Heart right ventricle (tissue), 16 donors: ENCODE measurements around the gene PXDN. TPM values are rescaled to one million over a fixed set of nuclear protein-coding genes. Genes with fewer than 3 reads are reported as not detected.

ENCODE experiments used
- ATAC-seq, 8 donors: fragments of 200-7000 bp; cut with Tn5 transposase; one replicate each; pipeline ENCODE4 v1.9.1; 2020; ENCODE audit warnings: mild to moderate bottlenecking in 8 of 8, moderate library complexity in 8 of 8, moderate number of reproducible peaks in 1 of 8
- DNase-seq, 2 donors: peaks; one replicate each; pipeline ENCODE4 v3.0.0-alpha.2; 2020
- H3K27ac ChIP-seq, 10 donors: fragments of 200-600 bp; sonication (generic) in 2 of 10; one replicate each; pipeline versions ENCODE4 v1.5.0 to v1.8.0; 2020 to 2022; ENCODE audit warnings: mild to moderate bottlenecking in 3 of 10
- H3K27me3 ChIP-seq, 7 donors: fragments of 200-600 bp; one replicate each; pipeline ENCODE4 v1.8.0; 2021 to 2022; ENCODE audit warnings: mild to moderate bottlenecking in 2 of 7
- H3K36me3 ChIP-seq, 9 donors: fragments of 200-600 bp; sonication (generic) in 1 of 9; one replicate each; pipeline versions ENCODE4 v1.5.0 to v1.8.0; 2020 to 2022; ENCODE audit warnings: mild to moderate bottlenecking in 2 of 9
- H3K4me1 ChIP-seq, 9 donors: fragments of 200-600 bp; sonication (generic) in 1 of 9; one replicate each; pipeline versions ENCODE4 v1.5.0 to v1.8.0; 2020 to 2022; ENCODE audit warnings: mild to moderate bottlenecking in 4 of 9
- H3K4me3 ChIP-seq, 10 donors: fragments of 200-600 bp; sonication (generic) in 2 of 10; one replicate each; pipeline versions ENCODE4 v1.5.0 to v1.8.0; 2020 to 2022; ENCODE audit warnings: mild to moderate bottlenecking in 7 of 10, moderate library complexity in 2 of 10
- H3K9me3 ChIP-seq, 11 donors: fragments of 200-600 bp in 10 of 11; sonication (generic) in 2 of 11; one replicate each; pipeline versions ENCODE4 v1.5.0 to v1.8.0; 2013 to 2022; ENCODE audit warnings: mild to moderate bottlenecking in 2 of 11, control low read depth in 1 of 11, moderate library complexity in 1 of 11
- WGBS, 2 donors: extraction: QIAGEN DNeasy Blood & Tissue Kit; methylation state at CpG; one replicate each; pipeline ENCODE4 v1.1.7; 2013; ENCODE audit warnings: inconsistent platforms in 1 of 2; 5-methylcytosine and 5-hydroxymethylcytosine counted together
- intact Hi-C, 10 donors: fragments of 100-400 bp; cut with DNase I; formaldehyde crosslinking; loops; one replicate each; pipeline versions ENCODE4 v1.11.1 to v1.14.2; 2022
- polyA plus RNA-seq, 2 donors: library from polyadenylated mRNA; stranded (reverse); fragments of 200-250 nt; gene quantifications; one replicate each; pipeline ENCODE4 v1.2.3, GENCODE V29; 2013
- total RNA-seq, 10 donors: library from RNA; stranded (reverse); fragmentation: NEBNext Ultra II Directional in 3 of 10; extraction: Animal tissue kit (Norgen Biotek cat#: 25700) in 3 of 10; gene quantifications; one replicate each; pipeline versions ENCODE4 v1.2.1 to v1.2.4, GENCODE V29; 2021 to 2023
- TF ChIP-seq, protein P1 (sequence below), 9 donors: fragments of 200-600 bp; sonication (generic) in 2 of 9; IDR thresholded peaks; one replicate each; pipeline versions ENCODE4 v1.5.0 to v1.8.0; 2021 to 2022; ENCODE audit warnings: antibody characterized with exemption in 9 of 9, mild to moderate bottlenecking in 5 of 9, moderate library complexity in 1 of 9
- donor health status: Arrhythmogenic right ventricular cardiomyopathy.
- donor health status: ischemic (EF 13 %, LVEDD 7.1; RV severe dilation, severe dysfunction).
- donor health status: healthy with polysubstance abuse.
- donor health status: DM: no; HTN: yes; CAD: no.
- donor health status: DM: no; HTN: no; CAD: no.
- donor health status: ischemic (EF 25% LVEDD 6.9; RV normal size, moderate dysfunction).
- donor health status: ischemic (EF 25% LVEDD 5.7; RV mildly dilated, moderate dysfunction).
- donor health status: healthy.
- donor health status: DM: yes; HTN: yes; CAD: no.
- donor health status: Ischemic cardiomyopathy.
- donor health status: ischemic (EF 35%, LVEDD 5.7; RV mildly dilated, moderate dysfunction).
- donor health status: nonischemic (EF 11% LVEDD 7.7; RV severe dilation, severe dysfunction).
- donor health status: DM: yes; HTN: yes; CAD: no.
- donor health status: PGD.
- donor health status: ischemic (EF 29% LVEDD 5.4; RV normal size, mild dysfunction).
- donor health status: nonischemic (EF 23%, LVEDD 6.1; RV moderate dilation, normal function).

PXDN gene
- total and polyA plus RNA-seq, 12 donors: 7.8 to 65.0 (median 18.9) TPM

DNA sequence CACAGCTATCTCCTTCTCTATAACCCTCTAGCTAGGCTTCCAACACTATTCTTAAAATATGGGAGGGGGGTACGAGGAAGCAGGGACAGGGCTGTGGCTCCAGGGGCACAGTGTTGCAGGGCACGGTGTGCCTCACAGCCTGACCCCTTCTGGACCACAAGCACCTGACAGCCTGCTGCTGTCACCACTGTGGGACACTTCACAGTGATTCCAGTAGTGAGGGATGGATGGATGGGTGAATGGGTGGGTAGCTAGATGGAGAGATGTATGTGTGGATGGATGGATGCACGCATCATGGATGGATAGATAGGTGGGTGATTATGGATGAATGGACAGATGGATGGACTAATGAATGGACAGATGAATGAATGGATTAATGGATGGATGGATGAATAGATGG, 21.6 kb downstream of the PXDN start:
- H3K9me3 ChIP-seq: no peaks in the 10 kb centered on the region
- TF ChIP-seq, protein P1, sequence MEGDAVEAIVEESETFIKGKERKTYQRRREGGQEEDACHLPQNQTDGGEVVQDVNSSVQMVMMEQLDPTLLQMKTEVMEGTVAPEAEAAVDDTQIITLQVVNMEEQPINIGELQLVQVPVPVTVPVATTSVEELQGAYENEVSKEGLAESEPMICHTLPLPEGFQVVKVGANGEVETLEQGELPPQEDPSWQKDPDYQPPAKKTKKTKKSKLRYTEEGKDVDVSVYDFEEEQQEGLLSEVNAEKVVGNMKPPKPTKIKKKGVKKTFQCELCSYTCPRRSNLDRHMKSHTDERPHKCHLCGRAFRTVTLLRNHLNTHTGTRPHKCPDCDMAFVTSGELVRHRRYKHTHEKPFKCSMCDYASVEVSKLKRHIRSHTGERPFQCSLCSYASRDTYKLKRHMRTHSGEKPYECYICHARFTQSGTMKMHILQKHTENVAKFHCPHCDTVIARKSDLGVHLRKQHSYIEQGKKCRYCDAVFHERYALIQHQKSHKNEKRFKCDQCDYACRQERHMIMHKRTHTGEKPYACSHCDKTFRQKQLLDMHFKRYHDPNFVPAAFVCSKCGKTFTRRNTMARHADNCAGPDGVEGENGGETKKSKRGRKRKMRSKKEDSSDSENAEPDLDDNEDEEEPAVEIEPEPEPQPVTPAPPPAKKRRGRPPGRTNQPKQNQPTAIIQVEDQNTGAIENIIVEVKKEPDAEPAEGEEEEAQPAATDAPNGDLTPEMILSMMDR (IDR thresholded peaks at IDR 0.05): no peak
- DNase-seq: no peak
- H3K27me3 ChIP-seq: no peaks in the 10 kb centered on the region
- ATAC-seq: no peak
- peak overlapping the region in 8 of 10 donors; percentile 77 to 91 (median 82) for H3K27ac ChIP-seq
- WGBS, 2 donors: 89 to 90% methylated on average over 3 of the region's 3 CpGs
- intact Hi-C loops: no loop called here
- H3K4me1 ChIP-seq: peaks cover 8 to 57% (median 33%) of the 10 kb centered on the region in 9 donors
- H3K36me3 ChIP-seq: no peaks in the 10 kb centered on the region
- H3K4me3 ChIP-seq: no peak overlapping the region

GRCh38 chr2:1721706-1722646, 22.3 kb downstream of the PXDN start:
- intact Hi-C loops: no loop called here
- Histone ChIP-seq H3K27me3 (no peaks in the 10 kb centered on the region), H3K36me3 (no peaks in the 10 kb centered on the region), H3K4me3 (peak overlapping the region in 1 of 10 donors; percentile 28), H3K9me3 (no peaks in the 10 kb centered on the region), H3K4me1 (peaks cover 7 to 57% (median 34%) of the 10 kb centered on the region in 9 donors), H3K27ac (peak overlapping the region; percentile 41 to 91 (median 82))
- no peak for DNase-seq
- peak; percentile 26 to 73 (median 44) for ATAC-seq
- TF ChIP-seq, protein P1 (IDR thresholded peaks at IDR 0.05): no peak
- WGBS, 2 donors: 58 to 68% methylated on average over 16 of the region's 16 CpGs

DNA sequence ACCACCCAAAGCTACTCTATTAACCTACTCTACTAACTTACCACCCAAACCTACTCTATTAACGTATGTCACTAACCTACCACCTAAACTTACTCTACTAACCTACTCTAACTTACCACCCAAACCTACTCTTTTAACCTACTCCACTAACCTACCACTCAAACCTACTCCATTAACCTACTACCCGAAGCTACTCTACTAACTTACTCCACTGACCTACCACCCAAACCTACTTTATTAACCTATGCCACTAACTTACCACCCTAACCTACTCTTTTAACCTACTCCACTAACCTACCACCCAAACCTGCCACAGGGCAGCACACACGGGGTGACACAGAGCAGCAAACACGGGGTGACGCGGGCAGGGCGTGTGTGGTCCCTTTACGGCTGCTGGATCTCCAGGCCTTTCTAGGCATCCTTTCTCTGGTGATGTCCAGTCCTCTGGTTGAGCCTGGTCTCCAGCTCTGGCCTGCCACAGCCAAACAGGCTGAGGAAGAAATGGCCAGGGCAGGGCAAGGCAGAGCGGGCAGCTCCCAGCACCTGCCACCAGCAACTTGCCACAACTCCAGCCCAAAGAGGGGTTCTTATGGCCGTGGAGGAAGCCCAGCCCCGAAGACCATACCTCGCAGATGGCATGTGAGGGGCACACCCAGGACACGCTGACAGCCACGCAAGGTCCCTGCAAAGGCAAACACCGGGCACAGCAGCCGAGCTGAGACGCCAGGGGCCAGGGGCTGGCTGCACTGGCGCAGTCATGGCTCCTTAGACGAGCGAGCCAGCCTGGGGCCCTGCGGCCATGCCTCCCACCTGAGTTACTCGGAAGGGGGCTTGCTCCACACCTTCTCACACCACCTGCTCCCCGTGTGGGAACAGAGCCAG, 25.7 kb downstream of the PXDN start:
- H3K4me1 ChIP-seq: peaks cover 19 to 83% (median 68%) of the 10 kb centered on the region in 9 donors
- 95 to 96% methylated on average over 23 of the region's 23 CpGs for WGBS, 2 donors
- H3K27ac ChIP-seq: peak overlapping the region in 3 of 10 donors; percentile 13 to 78 (median 35)
- TF ChIP-seq, protein P1 (IDR thresholded peaks at IDR 0.05): no peak
- no peaks in the 10 kb centered on the region for H3K27me3 ChIP-seq
- intact Hi-C loops: no loop called here
- DNase-seq (no peak), ATAC-seq (no peak)
- H3K36me3 ChIP-seq: no peaks in the 10 kb centered on the region
- no peak overlapping the region for H3K4me3 ChIP-seq
- H3K9me3 ChIP-seq: no peaks in the 10 kb centered on the region

DNA sequence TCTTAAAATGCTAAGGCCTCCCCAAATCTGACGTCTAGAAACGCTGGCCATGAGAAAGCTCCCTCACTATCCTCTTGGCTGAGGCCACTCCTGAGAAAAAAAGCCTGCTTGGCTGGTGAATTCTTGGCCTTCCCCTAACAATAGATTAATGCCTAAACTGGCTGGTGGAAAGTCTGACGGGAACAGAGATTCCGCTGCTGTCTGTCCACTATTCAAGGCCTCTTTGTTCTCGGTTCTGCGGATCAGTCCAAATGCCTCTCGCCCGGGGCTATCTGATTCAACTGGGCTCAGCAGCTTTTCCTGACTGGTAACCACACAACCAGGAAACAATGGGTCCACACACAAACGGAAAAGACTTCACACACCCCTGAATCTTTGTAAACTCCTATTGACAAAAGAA, 27.2 kb downstream of the PXDN start:
- peak in 7 of 8 donors; percentile 14 to 58 (median 43) for ATAC-seq
- intact Hi-C loops: loop anchor here in 1 of 10 donors (2.0 kb wide), 1 partner anchor 26 kb away; no protein-coding TSS in a partner anchor
- no peak overlapping the region for H3K4me3 ChIP-seq
- TF ChIP-seq, protein P1 (IDR thresholded peaks at IDR 0.05): no peak
- no peaks in the 10 kb centered on the region for H3K36me3 ChIP-seq
- H3K27ac ChIP-seq: peak overlapping the region; percentile 43 to 82 (median 74)
- H3K9me3 ChIP-seq: no peaks in the 10 kb centered on the region
- peaks cover 21 to 89% (median 75%) of the 10 kb centered on the region in 9 donors for H3K4me1 ChIP-seq
- peak; percentile 32 to 69 for DNase-seq
- 53% methylated on average over 9 of the region's 9 CpGs for WGBS, 2 donors
- H3K27me3 ChIP-seq: no peaks in the 10 kb centered on the region
